Measurements from ENCODE around the gene KCTD14. TPM values are rescaled to one million over a fixed set of nuclear protein-coding genes. Genes with fewer than 3 reads are reported as not detected.

The KCTD14 gene
- total and polyA plus RNA-seq, 2 of the 4 experiments (the other 2 are of a cell fraction) = 0.90 to 0.97 TPM

GRCh38 chr11:78037056-78037455 lies 14.0 kb upstream of the KCTD14 start:
- H2AK9ac ChIP-seq (replicated peaks; ENCODE audit: low read depth, low read length, poor library complexity) = peak overlapping the region; percentile 45
- H3K79me1 ChIP-seq (ENCODE audit: low read depth in 1 of 2, low read length in 2 of 2) = peaks cover 0 to 10% of the 10 kb centered on the region in 2 experiments; a peak in 2 of 4 replicates
- TF ChIP-seq USF2 (IDR thresholded peaks at IDR 0.05; ENCODE audit: low read depth, low read length) (no peak), MXI1 (IDR thresholded peaks at IDR 0.05; ENCODE audit: borderline replicate concordance, low read depth, low read length) (no peak), MAZ (IDR thresholded peaks at IDR 0.05; ENCODE audit: borderline replicate concordance, low read depth, low read length) (no peak), RAD21 (IDR thresholded peaks at IDR 0.05; ENCODE audit: low read length) (no peak), CTCF (conservative IDR thresholded peaks at IDR 0.05; ENCODE audit: low read depth, low read length) (no peak), SMC3 (IDR thresholded peaks at IDR 0.05; ENCODE audit: low read depth, low read length) (no peak), NFE2L2 (IDR thresholded peaks at IDR 0.05; ENCODE audit: low read depth, low read length) (no peak), CHD1 (IDR thresholded peaks at IDR 0.05; ENCODE audit: low read depth, low read length) (no peak), FOS (IDR thresholded peaks at IDR 0.05; ENCODE audit: low read depth, low read length) (no peak), RCOR1 (IDR thresholded peaks at IDR 0.05; ENCODE audit: insufficient replicate concordance, low read length) (no peak), POLR2A (IDR thresholded peaks at IDR 0.05; ENCODE audit: low read depth, low read length) (no peak), RFX5 (IDR thresholded peaks at IDR 0.05; ENCODE audit: low read depth, low read length) (no peak), MAFK (IDR thresholded peaks at IDR 0.05; ENCODE audit: low read depth, low read length) (no peak), BHLHE40 (IDR thresholded peaks at IDR 0.05; ENCODE audit: low read depth, low read length) (no peak), CEBPB (IDR thresholded peaks at IDR 0.05; ENCODE audit: low read depth, low read length) (no peak)
- TF ChIP-seq, protein P1, sequence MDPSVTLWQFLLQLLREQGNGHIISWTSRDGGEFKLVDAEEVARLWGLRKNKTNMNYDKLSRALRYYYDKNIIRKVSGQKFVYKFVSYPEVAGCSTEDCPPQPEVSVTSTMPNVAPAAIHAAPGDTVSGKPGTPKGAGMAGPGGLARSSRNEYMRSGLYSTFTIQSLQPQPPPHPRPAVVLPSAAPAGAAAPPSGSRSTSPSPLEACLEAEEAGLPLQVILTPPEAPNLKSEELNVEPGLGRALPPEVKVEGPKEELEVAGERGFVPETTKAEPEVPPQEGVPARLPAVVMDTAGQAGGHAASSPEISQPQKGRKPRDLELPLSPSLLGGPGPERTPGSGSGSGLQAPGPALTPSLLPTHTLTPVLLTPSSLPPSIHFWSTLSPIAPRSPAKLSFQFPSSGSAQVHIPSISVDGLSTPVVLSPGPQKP (IDR thresholded peaks at IDR 0.05; ENCODE audit: borderline replicate concordance, low read depth, low read length) = no peak
- no peak overlapping the region for H3K4ac ChIP-seq (ENCODE audit: low read depth, low read length)
- intact Hi-C loops (cut with micrococcal nuclease) (no loop called here), in situ Hi-C loops (cut with MboI; ENCODE audit: low sequenced_read_pairs) (no loop called here), dilution Hi-C loops (cut with HindIII; ENCODE audit: low sequenced_read_pairs, unreplicated experiment) (no loop called here)
- H3K4me2 ChIP-seq (ENCODE audit: low read depth, low read length) = no peak overlapping the region
- H2BK5ac ChIP-seq (ENCODE audit: low read depth, low read length, poor library complexity, severe bottlenecking) = no peak overlapping the region
- H3K56ac ChIP-seq (ENCODE audit: extremely low read depth, insufficient read depth, low read length) = no peak overlapping the region
- H3K27ac ChIP-seq (ENCODE audit: insufficient read depth, low read length) = no peak overlapping the region
- H4K8ac ChIP-seq (ENCODE audit: low read depth in 2 of 2, low read length in 2 of 2) = no peak overlapping the region
- H3K9ac ChIP-seq (ENCODE audit: low read depth, low read length) = no peak overlapping the region
- H3K9me3 ChIP-seq (ENCODE audit: control insufficient read depth, insufficient read depth, low read length) = no peaks in the 10 kb centered on the region
- H3K4me1 ChIP-seq (ENCODE audit: control insufficient read depth, insufficient read depth, low read length) = peaks cover 5% of the 10 kb centered on the region
- H3K4me3 ChIP-seq (ENCODE audit: insufficient read depth, low read depth, low read length) = no peak overlapping the region
- H3K36me3 ChIP-seq (ENCODE audit: control insufficient read depth, insufficient read depth, low read length) = no peaks in the 10 kb centered on the region
- no TSS peak for BruUV-seq (replicated peaks)
- H2BK15ac ChIP-seq (ENCODE audit: low read depth, low read length) = 0 out of 3 replicates have a peak overlapping the region, but pooled peaks have one; percentile 61
- CTCF ChIA-PET = no interaction called here
- H4K20me1 ChIP-seq (ENCODE audit: insufficient read depth, low read length) = no peaks in the 10 kb centered on the region
- 0 out of 2 replicates have a peak overlapping the region, but pooled peaks have one; percentile 4 for H4K91ac ChIP-seq (ENCODE audit: insufficient read depth, low read depth, low read length)
- H4K5ac ChIP-seq (ENCODE audit: low read depth, low read length) = no peak overlapping the region
- no peak for DNase-seq
- ATAC-seq (ENCODE audit: low read depth) = no peak
- H2AFZ ChIP-seq (replicated peaks; ENCODE audit: low read length, poor library complexity) = no peak overlapping the region
- H2BK20ac ChIP-seq (ENCODE audit: low read depth, low read length) = no peak overlapping the region
- H3K27me3 ChIP-seq (ENCODE audit: control insufficient read depth, insufficient read depth, low read length) = no peaks in the 10 kb centered on the region
- H3K18ac ChIP-seq (ENCODE audit: low read depth, low read length) = no peak overlapping the region
- no peak overlapping the region for H2BK120ac ChIP-seq (ENCODE audit: low read depth, low read length)
- peaks cover 14% of the 10 kb centered on the region; the same call in 1 of the 2 replicates for H3K9me1 ChIP-seq (ENCODE audit: insufficient read depth, low read length)
- no peak overlapping the region for H3K23ac ChIP-seq (ENCODE audit: low read depth, low read length)
- POLR2A ChIA-PET (ENCODE audit: unreplicated experiment) = no interaction called here
- 80% methylated on average over 3 of the region's 3 CpGs; no CpG with 5 or more reads in 1 of the 2 experiments for WGBS, 2 experiments (ENCODE audit: extremely low coverage in 2 of 2, insufficient read length in 1 of 2)
- H2AK5ac ChIP-seq (ENCODE audit: low read depth, low read length) = 0 out of 2 replicates have a peak overlapping the region, but pooled peaks have one; percentile 23
- H3K14ac ChIP-seq (replicated peaks; ENCODE audit: low read depth, low read length) = no peak overlapping the region
